KBM-7 (cell line): Measurements from ENCODE around the gene PLCB1.

Experiments used
- DNase-seq: peaks from one replicate; pipeline ENCODE4 v3.0.0-alpha.2; 2015
- in situ Hi-C: fragments of 300-500 bp; cut with MboI; formaldehyde crosslinking; loops from 2 replicates; pipeline ENCODE4 v1.14.3; 2020; ENCODE audit warnings: low sequenced_read_pairs, low pct_unique_long_range_greater_than_20kb, mixed read lengths

Gene PLCB1

GRCh38 chr20:8527998-8528723, 396.1 kb downstream of the PLCB1 start:
- DNase-seq: peak; percentile 60
- in situ Hi-C loops: no loop called here

DNA sequence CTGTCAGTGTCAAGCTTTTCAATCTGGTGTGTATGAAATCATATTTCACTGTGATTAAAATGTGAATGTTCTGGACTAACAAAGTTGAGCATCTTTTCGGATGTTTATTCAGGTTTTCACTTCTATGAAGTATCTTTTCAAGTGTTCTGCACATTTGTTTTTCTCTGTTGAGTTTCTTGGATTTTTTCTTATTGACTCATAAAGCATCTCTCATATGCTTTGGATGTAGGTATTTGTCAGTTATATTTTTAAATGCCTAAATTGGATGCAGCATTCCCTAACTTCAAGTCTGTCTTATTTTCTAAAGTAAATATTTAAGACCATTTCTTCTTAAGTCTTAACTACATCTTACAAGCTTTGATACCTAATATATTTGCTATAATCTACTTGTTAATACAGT, 398.0 kb downstream of the PLCB1 start:
- no peak for DNase-seq
- in situ Hi-C loops: no loop called here

DNA sequence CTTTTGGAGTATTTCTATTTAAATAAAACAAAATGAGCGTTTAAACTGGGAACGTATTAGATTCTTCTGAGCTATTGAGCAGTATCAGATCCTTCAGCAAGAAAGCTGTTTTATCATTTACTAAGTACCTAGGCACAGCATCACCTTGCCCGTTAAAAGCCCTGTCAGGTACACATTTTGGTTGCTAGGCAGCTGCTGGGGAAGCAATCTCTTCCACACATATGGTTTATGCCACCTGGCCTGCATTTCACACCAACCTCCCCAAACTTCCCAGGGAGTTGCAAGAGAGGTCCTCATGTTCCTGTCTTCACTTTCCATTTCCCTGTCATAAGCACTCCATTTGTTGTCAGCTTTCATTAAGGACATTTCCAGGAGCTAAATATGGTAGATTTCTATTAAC, 400.1 kb downstream of the PLCB1 start:
- in situ Hi-C loops: no loop called here
- no peak for DNase-seq

- DNase-seq: no peak
- in situ Hi-C loops: no loop called here
Measured at GRCh38 chr20:8534368-8535160, 402.5 kb downstream of the PLCB1 start.

- in situ Hi-C loops: no loop called here
- peak; percentile 28 for DNase-seq
Measured at GRCh38 chr20:8535403-8536261, 403.6 kb downstream of the PLCB1 start.

DNA sequence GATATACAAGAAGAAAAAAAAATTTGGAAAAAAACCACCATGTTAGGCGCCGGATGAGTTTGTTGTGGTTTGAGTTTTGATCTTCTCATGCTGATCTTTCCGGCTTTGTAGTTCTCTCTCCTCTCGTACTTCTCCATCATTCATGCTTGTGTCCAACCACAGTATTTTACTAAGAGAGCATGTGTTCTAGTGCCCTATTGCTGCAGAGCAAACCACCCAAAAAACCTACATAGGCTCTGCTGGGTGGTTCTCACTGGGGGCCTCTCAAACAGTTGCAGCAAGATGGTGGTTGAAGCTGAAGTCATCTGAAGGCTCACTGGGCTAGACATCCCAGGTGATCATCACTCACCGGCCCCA, 404.2 kb downstream of the PLCB1 start:
- DNase-seq: no peak
- in situ Hi-C loops: no loop called here

GRCh38 chr20:8540466-8540865, 408.4 kb downstream of the PLCB1 start:
- DNase-seq: no peak
- in situ Hi-C loops: no loop called here

DNA sequence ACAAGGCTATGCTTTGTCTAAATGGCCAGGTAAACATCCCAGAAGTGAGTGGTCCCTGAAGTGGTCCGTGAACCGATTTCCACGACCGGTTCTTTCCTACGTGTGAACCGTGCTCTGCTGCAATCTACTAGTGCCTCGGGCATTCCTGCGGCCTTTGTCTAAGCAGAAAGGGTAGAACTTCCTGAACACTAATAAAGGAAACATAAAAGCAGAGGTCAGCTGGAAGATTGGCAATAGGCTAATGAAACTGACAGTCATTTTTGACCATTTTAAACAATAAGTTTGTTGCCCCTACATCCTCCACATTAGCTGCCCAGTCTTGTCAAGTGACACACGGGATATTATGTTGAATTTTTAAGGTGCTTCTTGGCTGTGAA, 410.0 kb downstream of the PLCB1 start:
- no peak for DNase-seq
- in situ Hi-C loops: no loop called here

GRCh38 chr20:8545212-8545611, 413.1 kb downstream of the PLCB1 start:
- in situ Hi-C loops: no loop called here
- DNase-seq: no peak

DNA sequence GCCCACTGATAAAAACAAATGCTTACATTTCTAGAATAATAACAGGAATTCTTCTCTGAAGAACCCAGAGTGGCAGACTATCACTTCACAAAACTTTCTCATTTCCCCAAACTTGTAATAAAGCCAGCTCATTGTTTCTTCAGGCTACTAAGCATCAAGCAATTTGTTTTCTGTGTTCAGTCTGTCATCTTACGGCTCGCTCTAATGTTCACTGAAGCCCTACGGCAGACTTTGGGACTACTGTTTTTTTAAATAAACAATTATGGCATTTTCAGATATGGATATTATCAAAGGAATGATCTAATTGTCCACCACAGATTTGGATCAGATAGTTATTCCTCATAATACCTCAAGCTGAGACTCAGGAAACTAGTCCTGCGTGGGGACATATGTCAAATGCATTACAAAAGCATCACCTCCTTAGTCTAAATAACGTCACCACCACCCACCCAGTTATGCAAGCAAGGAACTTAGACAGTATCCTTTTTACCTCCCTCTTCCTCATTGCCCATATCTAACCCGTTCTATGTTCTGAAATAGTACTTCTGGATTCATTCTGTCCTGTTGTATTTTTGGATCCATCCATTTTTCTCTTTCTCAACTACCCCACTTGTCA, 415.1 kb downstream of the PLCB1 start:
- DNase-seq: no peak
- in situ Hi-C loops: no loop called here

GRCh38 chr20:8547968-8548588, 416.0 kb downstream of the PLCB1 start:
- DNase-seq: no peak
- in situ Hi-C loops: no loop called here

DNA sequence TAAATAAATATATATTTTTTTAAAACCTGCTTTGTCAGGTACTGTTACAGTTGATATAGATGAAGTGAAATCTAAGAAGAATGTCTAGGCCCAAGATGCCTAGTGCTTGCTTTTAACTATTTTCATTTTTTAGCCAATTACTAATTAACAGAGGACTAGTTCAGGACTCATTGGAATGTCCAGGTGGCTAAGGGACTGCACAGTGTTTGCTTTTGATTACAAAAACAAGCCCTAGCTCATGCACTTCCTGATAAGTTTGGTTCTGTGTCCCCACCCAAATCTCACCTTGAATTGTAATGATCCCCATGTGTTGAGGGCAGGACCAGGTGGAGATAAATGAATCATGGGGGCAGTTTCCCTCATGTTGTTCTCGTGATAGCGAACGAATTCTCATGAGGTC, 417.1 kb downstream of the PLCB1 start:
- in situ Hi-C loops: no loop called here
- DNase-seq: no peak

DNA sequence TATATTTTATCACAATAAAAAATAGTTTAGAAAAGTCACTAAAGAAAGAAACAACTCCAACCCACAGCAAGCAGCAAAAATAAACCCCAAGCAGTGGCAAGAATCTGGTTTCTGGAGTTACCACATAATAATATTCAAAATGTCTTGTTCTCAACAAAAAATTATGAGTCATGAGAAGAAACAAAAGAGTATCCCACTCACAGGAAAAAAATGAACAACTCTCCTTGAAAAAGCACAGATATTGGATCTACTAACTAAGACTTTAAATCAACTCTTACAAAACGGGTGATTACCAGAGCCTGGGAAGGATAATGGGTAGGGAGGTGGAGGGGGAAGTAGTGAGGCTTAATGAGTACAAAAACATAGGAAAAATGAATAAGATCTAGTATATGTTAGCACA, 425.6 kb downstream of the PLCB1 start:
- DNase-seq: no peak
- in situ Hi-C loops: no loop called here

- in situ Hi-C loops: no loop called here
- DNase-seq: no peak
Measured at GRCh38 chr20:8562356-8562755, 430.3 kb downstream of the PLCB1 start.

DNA sequence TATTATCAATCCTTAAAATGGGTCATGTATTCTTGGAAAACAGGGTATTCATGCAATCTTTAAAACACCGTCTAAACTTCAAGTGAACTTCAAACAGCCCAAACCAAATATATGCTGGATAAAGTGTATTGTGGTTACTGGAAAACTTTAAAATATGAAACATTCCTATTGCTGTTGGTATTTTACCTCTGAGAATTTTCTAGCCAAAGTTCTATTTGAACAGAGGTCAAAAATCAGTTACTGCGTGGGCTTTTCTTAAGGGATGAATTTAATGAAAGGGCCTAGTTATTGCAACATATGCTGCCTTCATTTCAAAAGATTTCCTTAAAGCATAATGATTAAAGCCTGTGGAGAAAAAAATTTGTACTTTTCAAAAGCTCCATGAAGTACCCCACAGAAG, 436.0 kb downstream of the PLCB1 start:
- in situ Hi-C loops: no loop called here
- no peak for DNase-seq

DNA sequence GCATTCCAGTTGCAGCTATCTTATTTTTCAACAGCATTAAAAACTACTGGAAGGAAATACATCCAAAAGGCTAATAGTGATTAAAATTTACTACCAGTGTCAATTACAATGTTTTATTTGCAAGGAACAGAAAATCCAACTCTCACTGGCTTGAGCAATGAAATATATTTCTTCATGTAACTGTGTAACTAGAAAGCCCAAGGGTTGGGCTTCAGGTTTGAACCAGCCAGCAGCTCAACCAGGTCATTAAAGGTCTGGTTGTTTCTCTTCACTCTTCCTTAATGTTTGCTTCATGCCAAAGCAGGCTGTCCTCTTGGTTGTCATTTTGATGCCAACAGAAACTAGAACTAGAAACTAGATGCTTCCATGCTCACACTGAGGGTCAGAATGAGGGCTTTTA, 437.7 kb downstream of the PLCB1 start:
- in situ Hi-C loops: no loop called here
- no peak for DNase-seq

DNA sequence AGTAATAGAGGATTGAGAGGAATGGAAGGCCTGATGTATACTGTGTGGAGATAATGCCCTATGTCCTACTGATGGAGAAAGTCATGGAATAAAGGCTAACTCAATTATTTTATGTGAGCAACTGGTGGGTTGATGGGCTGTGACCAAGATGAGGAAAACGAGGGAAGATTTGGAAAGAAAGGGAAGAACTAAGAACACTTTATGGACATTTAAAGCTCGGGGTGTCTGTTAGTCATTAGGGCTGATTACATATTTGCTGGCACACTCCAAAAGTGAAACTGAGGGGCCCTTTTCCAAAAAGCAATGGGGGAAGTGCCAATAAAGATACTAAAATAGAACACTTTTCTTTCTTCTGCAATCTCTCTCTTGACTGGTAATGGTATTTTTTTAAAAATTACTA, 439.5 kb downstream of the PLCB1 start:
- in situ Hi-C loops: no loop called here
- no peak for DNase-seq

- DNase-seq: no peak
- in situ Hi-C loops: no loop called here
Measured at GRCh38 chr20:8573686-8574085, 441.6 kb downstream of the PLCB1 start.

- in situ Hi-C loops: no loop called here
- DNase-seq: no peak
Measured at GRCh38 chr20:8575114-8575513, 443.0 kb downstream of the PLCB1 start.
